Kidney capillary endothelial cell (primary cell): ENCODE data around the gene SLC9A2.

ENCODE experiments used
- DNase-seq: peaks from one replicate; pipeline ENCODE4 v3.0.0-alpha.2; 2018; ENCODE audit warnings: low spot score

Gene SLC9A2

DNA sequence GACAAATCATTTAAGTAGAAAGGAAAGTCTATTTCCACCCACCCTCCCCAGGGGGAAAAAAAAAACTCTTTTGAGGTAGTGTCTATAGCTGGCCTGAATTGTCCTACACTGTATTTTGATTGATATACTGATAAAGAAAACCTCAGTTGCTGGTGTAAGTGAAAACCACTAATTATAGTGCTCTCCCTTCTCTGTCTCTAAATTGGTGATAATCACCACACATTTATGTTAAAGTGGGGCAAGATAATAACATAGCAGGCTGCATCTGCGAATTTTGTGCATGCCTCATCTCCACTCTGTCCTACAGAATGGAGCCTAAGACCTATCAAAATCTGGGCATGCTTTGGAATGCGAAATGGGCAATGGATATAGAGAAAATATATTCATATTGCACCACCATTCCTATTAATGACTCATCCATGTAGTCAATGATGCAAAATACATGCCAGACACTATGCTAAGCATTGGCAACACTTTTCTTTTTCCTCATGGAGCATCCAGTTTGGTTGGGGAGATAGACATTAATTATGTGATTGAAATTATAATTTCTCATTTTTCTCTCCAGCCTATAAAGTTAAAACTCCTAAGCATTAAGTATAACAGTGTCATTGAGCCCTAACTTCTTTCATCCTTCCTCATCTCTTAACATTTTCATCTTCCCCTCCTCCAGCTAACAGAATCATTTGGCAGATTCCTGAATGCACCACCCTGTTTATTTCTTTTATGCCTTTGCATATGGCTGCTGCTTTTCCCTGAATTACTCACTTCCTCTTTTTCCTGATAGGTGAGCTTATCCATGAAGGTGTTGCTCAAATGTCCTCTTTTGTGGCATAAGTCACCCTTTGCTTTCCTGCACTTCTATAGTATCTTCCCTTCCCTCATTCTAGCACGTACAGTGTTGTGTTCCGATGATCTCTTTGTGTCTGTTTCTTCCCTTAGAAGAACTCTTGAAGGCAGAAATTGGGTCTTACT lies 58.2 kb downstream of the SLC9A2 start:
- no peak for DNase-seq

DNA sequence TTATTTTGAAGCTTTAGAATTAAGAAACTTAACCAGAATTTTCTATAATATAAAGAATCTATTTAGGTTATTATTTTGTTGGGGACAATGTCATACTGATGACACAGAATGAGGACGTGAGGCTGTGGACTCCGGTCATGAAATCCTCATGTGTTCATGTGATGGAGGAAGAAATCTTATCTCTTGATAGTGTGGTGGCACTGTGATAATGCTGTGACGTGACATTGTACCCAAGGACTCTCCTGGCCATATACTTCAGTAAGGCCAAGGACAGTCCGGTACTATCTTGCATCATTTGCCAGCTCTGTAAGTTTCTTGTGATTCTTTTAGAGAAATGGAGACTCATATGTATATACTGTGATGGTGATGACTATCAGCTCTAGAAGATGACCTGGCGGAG lies 59.1 kb downstream of the SLC9A2 start:
- no peak for DNase-seq

DNA sequence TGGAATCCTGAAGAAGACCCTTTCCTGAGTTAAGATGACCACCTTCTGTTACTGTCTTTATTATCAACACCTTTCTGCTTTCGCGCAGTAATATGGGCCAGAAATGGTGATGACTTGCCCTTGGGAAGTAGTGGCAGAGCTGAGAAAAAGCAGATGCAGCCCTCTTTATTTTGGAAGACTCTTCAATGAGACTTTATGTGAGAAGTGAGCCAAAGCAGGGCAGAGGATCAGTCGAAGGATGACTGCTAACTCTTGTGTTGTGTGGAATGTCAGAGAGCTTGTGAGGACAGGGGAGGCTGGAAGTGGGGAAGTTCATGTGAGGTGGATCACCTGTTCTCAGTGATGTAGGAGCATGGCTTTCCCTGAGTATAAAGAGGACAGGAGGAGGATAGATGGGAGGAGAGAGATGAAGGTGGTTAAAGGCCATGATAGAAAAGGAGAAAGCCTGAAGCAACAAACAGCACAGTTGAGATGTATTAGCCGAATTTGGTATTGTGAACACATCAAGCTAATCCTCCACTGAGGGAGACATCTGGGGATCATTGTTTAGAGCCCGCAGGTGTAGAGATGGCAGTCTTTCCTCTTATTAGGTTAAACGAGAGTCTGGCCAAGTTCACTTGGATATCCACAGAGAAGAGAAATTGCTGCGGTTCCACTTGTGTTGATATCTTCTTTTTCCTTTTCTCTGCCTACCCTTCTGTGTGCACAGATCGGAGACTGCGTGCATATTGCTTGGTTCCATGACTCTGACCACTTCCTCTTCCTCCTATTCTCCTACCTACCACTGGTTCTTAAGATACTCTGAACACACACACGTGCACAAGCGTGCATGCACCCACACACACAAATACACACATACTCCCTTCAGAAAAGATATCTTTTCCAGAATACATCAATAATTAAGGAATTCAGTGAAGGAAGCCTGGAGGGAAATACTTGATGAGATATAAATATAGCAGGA lies 67.4 kb downstream of the SLC9A2 start:
- no peak for DNase-seq

DNA sequence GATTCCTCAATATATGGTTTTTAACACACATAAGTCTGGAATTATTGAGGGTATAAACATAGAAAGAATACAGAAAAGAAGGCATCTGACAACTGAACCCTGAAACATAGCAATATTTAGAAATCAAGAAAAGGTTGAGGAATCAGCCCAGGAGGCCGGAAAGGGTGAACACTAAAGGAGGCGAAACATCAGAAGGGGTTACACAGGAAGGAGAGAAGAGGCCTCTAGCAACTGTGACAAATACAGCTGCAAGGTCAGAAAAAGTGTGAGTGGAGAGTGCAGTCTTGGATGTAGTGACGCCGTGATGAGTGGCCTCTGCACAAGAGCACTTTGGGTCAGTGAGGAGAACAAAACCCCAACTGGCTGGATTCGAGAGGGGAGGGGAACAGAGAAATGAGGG lies 70.7 kb downstream of the SLC9A2 start:
- DNase-seq: no peak

DNA sequence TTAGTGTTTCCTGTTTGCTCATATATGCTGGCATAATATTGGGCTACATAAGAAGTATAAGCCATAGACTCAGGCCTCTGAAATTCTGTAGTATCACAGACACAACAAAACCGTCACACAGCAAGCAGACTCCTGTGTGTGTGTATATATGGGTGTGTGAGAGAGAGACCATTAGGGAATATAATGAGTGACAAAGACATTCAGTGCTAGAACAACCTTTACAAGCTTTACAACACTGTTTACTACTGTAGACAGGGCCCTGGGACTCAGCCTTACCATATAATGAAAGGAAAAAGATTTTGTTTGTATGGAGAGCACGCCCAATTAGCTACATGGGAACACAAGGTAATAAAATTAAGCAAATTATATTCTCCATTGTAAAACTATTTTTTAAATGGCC lies 77.1 kb downstream of the SLC9A2 start:
- no peak for DNase-seq

DNA sequence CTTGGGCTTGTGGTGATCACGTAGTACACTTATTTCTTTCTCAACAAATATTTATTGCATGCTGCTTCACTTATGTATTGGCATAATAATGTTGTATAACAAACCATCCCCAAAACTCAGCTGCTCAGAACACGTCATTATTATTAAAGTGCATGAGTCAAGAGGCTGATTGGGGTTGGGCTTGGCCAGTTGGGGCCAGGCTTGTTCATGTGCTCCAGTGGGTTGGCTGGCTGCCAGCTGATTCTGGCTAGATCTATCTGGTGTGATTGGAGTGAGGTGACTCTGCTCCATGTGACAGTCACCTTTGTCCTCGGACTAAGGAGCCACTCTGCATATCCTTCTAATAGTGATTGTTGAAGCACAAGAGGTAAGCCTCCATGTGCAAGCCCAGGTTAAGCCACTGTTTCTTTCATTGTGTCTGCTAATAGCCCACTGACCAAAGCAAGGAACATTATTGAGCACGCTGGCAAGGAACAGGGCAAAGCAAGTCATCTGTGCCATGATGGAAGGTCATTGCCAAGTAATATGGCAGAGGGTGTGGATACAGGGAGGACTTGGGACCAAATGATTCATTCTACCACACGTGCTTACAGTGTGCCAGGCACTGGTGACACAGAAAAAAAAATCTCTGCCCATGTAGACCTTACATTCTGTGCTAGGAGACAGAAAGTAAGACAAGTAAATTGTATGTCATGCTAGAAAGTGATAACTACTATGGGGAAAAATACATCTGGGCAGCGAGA lies 79.2 kb downstream of the SLC9A2 start:
- DNase-seq: no peak

DNA sequence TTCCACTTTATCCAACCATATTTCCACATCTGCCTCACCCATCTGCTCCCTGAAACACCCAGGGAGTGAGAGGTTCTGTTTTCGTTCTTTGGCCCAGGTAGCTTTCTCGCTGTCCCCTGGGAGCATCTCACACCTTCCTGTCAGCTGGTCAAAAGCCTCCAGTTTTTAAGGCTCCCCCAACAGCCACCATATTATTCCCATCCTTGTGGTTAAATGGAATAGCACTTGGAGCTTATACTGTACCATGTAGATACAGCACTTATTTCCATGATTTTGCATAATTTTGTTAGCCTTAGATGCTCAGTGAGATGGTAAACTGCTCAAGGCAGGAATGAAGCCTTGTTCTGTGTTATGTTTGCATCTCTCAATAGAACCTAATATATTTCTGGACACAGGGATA lies 84.0 kb downstream of the SLC9A2 start:
- no peak for DNase-seq

DNA sequence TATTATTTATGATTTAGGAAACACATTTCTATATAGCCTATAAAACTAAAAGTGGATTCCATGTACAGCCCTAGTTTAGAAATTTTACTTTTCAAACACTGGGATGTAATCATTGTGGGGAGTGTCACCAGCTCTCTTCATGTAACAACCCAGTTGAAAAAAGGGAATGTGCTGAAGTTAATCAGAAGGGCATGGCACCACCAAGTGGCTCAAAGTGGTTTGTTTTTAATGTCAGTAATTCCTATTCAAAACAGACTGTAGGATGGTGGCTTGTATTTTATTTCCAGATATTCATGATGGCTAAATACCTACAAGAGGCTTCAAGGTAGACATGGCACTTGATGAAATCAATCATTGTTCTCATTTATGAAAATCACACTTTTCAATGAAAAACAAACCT lies 84.4 kb downstream of the SLC9A2 start:
- peak; percentile 6 for DNase-seq

DNA sequence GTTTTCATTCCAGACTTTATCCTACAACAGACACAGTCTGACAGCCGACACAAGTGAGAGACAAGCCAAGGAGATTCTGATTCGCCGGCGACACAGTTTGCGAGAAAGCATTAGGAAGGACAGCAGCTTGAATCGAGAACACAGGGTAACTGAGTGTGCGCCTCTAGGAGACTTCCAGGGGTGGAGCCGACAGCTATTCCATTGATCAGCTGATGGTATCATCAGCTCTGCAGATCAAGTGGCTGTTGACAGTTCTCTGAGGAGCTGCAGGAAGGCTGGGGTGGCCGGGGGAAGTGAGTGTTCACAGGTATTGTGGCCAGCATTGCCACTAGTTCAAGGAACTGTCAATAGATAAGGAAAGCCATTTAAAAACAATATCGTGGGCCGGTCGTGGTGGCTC lies 85.2 kb downstream of the SLC9A2 start:
- DNase-seq: no peak

DNA sequence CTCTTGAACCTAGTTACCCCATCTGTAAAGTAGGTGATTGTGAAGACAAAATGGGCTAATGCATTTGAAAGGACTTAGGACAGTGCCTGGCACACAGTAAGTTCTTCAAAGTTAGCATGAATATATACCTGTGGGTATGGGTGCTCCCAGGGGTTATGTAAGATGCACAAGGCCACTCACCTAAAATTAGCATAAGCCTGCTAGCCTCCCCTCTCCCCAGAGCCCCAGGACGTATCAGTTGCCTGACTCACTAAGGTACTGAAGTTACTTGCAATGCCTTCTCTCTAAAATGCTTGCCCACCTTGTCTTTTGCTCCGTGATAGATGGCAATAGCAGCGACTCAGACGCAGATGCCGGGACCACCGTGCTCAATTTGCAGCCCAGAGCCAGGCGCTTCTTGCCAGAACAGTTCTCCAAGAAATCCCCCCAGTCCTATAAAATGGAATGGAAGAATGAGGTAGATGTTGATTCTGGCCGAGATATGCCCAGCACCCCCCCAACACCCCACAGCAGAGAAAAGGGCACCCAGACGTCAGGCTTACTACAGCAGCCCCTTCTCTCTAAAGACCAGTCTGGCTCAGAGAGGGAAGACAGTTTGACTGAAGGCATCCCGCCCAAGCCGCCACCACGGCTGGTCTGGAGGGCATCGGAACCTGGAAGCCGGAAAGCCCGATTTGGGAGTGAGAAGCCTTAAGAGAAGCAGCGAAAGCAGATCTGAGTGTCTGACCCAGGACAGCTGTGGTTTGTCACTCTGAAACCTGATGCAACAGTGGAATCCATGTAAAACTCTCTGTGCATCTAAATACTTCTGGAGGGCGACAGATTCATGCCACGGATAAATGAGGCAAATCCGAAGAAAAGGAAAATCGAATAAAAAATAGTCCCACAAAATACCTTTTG lies 88.7 kb downstream of the SLC9A2 start:
- DNase-seq: no peak

DNA sequence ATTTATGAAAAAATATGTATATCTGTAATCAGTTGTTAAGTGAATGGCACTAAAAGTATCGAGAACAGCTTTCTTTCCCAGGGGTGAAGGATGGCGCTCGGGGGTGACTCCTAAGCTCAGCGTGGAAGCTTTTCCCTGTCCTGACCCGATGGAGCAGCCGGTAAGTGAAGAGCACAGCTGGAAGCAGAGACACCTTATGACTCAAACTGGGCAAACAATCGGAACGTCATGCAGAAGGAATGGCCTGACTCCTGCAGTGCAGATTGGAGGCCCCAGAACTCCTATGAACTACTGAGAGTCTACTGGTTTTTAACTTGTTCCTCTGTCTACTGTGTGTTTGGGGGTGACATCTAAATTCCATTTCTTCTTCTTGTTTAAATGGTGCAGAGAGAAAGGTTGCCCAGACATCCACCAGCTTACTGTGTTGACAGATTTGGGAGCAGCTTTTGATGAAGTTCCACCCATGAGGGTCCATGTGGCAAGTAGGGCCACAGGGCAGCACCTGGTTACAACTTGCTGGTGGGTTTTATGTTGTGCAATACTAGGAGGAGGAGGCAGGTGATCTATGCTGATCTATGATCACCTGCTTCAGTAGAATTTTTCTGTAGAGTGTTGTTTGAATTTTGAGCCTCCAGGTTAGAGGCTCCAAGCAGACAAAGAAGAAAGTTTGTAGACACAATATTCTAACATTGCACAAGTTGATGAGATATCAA lies 89.7 kb downstream of the SLC9A2 start:
- DNase-seq: no peak

DNA sequence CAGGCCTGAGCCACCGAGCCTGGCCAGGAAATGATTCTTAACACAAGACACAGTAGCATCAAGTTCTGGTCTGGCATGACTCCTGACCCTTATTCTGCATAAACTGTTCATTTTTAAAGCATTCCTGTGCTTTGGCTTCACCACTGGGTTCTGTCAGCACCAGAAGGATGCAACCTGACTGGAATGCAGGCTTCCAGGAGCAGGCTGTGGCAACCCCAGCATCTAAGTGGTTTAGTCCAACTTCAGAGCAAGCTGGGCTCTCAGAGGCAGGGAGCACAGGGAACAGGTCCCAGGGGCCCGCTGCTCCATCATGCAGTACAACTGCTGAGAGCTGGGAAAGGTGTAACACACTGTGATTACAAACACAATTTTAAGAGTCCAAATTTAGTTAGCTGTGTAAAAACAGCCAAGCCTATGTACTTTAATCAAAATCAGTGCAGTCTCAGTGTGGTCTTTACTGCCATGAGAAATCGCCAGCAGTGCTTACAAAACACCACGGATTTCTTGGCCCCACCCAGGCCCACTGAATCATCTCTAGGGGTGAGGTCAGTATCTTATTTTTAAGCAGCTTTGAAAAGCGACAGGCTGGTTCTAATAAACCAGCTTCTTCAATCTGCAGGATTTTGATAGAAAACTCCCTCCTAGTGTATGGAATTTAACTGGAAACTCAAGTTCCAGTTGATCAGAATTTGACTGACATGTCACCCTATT lies 98.1 kb downstream of the SLC9A2 start:
- no peak for DNase-seq

DNA sequence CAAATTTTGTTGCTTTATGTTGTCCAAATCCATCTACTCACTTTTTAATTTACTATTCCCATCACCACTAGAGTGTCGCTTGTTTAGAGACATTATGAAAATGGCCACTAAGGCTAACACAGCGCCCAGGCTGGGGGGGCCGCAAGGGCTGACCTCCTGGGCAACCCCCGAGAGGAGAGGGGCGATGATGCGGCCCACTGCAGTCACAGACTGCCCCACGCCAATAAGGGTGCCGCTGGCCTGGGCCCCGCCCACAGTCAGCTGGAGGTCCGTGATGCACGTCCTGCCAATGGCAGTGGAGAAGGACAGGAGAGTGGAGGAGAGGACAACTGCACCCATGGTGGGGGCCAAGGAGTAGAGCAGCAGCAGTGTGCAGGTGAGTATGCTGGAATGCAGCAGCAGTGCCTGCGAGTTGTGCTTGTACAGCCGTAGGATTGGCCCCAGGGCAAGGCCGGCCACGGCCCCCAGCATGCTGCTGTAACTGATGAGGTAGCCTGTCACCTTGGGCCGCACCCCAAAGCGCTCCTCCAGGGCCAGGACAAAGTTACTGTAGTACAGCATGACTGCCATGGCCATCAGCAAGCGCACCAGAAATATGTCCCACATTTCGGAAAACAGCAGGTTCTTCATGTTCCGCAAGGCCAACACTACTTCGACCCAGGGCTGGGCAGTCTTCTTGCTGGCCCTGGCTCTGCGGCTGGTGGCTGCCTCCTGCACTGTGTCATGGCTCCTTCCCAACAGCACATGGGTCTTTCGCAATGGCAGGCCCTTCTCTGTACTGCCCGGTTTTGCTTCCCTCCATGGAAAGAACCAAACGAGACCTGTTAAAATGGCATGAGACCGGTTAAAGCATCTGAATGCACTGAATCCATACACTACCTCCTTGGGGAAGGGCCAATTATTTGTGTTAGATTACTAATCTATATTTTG lies 99.3 kb downstream of the SLC9A2 start:
- no peak for DNase-seq

DNA sequence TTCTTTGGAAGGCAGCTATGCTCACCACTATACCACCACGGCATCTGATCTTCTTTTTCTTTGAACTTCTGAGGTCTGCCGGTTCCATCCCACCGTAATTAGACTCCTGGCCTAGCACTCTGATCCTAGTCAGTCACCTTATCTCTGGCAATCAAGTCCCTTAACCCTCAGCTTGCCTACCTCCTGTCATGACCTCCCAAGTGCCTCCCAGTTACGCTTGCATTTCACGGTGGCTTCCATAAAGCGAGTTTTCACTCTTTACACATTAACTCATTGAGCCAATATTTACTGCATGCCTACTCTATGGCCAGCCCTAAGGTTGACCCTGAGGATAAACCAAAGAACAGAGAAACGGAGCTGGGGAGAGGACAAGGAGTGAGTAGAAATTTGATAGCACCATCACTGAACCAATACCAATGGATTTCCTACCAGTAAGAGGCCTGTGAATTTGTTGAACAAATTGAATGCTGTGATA lies 104.7 kb downstream of the SLC9A2 start:
- DNase-seq: no peak

DNA sequence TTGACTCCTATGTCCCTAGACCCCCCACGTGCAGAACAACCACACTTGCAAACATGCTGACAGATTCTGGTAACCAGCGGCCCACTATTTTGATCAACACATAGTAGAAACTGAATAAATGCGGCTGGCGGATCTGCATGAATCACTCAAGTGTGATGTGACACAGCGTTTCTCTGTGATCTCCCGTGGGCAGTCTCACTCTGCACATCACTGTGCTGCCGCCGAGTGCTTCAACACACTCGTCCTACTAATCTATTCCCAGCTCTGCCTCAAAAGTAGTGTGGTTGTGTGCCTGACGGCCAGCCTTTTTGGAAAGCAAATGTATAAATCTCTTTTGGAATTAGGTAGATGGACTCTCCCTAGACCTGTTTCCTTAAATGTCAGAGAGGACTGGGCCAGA lies 105.2 kb downstream of the SLC9A2 start:
- no peak for DNase-seq

DNA sequence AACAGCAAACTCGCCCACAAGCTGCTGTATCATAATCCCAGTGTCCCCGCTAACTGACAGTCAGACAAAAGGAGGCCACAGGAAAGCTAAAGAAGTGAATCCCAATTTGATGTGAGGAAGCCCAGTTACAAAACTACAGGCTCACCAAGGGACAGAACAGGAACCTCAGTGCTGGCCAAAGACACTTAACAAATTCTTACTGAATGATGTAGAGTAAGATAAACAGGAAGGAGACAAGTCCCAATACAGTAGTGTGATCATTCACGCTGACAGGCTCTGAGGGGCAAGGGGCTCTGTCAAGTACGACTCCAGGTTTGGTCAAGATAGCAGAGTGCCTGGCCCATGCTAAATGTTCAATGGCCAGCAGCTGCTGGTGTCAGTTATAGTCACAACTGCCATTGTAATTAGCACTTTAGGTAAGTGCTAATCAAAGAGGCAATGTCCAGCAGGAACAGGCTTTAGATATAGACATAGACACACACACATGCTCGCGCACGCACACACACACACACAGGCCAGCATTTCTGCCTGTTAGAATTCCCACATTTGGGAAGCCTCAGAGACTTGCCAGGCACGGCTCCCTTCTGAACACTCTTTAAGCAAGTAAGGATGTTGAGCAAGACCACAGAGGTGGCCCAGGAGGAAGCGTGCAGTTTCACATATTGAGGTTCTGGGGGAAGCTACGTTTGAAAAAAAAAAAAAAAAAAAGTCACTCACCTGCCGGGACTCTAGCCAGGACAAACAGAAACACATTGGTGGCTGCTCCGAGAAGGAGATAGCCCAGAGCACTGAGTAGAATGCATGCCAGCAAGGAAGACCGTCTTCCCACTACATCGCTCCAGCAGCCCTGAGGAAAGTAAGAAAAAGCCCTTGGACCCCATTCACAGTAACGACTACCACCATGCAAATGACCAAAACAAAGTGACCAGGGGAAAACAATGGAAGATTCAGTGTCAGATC lies 107.1 kb downstream of the SLC9A2 start:
- no peak for DNase-seq

DNA sequence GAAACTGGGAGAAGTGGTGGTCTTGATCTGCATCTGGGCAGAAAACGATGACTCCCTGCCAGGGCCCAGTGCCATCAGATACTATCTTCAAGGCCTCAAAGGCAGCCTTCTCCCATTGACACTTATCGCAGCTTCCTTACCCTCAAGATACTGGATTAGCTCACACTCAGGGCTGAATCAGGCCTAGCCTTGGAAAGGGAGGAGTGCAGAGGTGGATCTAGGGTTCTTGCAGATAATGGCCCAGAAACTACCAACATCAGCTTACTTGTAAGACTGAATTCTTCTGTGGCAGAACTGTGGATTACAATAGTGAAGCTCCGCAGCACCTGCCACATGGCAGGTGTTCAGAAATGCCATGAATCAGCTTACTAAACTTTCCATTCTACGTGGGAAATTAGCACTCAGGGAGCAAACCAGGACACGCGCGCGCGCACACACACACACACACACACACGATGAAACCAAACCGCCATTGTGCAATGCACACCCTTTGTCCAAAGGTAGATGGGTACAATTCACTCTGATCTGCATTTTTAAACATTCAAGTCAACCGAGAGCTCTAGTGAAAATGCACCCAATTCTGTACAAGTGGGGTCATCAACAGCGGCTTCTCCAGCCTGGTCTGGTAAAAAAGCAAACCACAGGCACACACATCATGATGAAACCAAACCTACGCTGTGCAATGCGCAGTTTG lies 116.2 kb downstream of the SLC9A2 start:
- no peak for DNase-seq
